WTC11 (cell line): Measurements from ENCODE around the gene FERMT2.

ENCODE experiments used
- HMGA2 ChIP-seq: fragments of 250-450 bp; sonication (Bioruptor Pico); IDR thresholded peaks from 2 replicates; pipeline ENCODE4 v1.4.0; 2021; ENCODE audit warnings: mild to moderate bottlenecking, moderate library complexity
- NR2C2 ChIP-seq: sonication (generic); formaldehyde crosslinking; IDR thresholded peaks from 2 replicates; pipeline ENCODE4 v1.8.0; 2022; ENCODE audit warnings: mild to moderate bottlenecking, missing genetic modification reagents
- TF ChIP-seq, protein P1 (sequence below): sonication (generic); formaldehyde crosslinking; IDR thresholded peaks from 2 replicates; pipeline ENCODE4 v1.8.0; 2022; ENCODE audit warnings: mild to moderate bottlenecking, missing genetic modification reagents
- TF ChIP-seq, protein P2 (sequence below): fragments of 250-450 bp; sonication (Bioruptor Pico); IDR thresholded peaks from 2 replicates; pipeline ENCODE4 v1.9.0; 2021; ENCODE audit warnings: mild to moderate bottlenecking

DNA sequence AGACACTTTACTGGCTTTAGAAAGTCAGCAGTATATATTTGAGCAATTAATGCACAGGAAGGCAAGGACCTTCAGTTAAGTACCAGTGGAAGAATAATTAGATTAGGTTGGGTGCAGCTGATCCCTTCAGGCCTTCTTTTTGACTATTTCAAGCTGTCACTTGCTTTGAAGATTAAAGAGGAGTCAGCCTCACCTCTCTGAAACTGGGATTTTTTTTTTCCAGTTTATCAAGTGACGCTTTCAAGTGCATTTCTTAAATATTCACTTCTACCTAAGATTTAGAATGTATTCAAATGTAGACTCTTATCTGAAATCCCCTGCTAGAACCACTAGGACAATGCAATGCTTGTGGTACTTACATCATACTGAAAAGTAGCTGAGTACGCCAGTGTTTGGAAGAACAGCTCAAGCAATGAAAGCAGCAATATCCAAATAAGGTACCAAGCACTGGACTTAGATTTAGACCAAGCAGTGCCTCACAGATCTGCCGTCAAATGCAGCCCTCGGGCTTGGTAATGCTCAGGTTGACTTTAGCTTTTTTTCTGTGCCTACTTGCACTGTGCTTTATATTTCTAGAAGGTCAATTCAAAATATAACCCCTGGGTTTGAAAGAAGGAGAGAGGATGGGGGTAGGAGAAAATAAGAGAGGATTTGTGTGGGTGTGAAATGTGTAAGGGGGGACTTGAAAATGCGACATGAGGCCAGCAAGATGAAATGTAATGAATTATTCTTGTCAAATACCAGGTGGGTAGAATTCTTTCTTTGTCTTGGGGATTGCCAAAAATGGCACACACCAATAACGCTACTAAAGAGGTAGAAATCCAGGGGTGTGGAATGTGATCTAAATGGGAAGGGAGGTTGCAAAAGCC, 3.7 kb upstream of the FERMT2 start:
- TF ChIP-seq HMGA2 (no peak), NR2C2 (no peak)
- TF ChIP-seq, protein P1, sequence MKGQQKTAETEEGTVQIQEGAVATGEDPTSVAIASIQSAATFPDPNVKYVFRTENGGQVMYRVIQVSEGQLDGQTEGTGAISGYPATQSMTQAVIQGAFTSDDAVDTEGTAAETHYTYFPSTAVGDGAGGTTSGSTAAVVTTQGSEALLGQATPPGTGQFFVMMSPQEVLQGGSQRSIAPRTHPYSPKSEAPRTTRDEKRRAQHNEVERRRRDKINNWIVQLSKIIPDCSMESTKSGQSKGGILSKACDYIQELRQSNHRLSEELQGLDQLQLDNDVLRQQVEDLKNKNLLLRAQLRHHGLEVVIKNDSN (CRISPR knock-in tag) = no peak
- TF ChIP-seq, protein P2, sequence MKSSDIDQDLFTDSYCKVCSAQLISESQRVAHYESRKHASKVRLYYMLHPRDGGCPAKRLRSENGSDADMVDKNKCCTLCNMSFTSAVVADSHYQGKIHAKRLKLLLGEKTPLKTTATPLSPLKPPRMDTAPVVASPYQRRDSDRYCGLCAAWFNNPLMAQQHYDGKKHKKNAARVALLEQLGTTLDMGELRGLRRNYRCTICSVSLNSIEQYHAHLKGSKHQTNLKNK (CRISPR knock-in tag) = no peak
